Measurements from ENCODE around the gene STK32B. TPM values are rescaled to one million over a fixed set of nuclear protein-coding genes. Genes with fewer than 3 reads are reported as not detected.

STK32B gene
- total and polyA plus RNA-seq, 2 donors (not counting 1 experiment from before 2014, with no cell fraction given): 0.22 to 0.30 TPM

DNA sequence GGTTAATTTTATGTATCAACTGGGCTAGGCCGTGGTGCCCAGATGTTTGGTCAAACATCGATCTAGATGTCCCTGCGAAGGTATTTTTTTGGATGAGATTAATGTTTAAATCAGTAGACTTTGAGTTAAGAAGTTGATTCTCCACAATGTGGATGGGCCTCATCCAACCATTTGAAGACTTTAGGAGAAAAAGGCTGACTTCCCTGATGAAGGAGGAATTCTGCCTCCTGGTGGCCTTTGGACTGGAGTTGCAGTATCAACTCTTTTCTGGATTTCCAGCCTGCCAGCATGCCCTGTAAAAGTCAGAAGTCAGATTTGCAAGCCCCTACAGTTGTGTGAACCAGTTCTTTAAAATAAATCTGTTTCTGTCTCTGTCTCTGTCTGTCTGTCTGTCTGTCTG lies 91.4 kb downstream of the STK32B start:
- POLR2A ChIA-PET: no interaction called here
- no peaks in the 10 kb centered on the region for H3K9me3 Mint-ChIP-seq (ENCODE audit: insufficient read depth)
- Histone ChIP-seq H3K27ac (ENCODE audit: low read length in 2 of 2) (no peak overlapping the region), H4K20me1 (ENCODE audit: control insufficient read depth, insufficient read depth, low read length, poor library complexity, severe bottlenecking) (no peaks in the 10 kb centered on the region), H3K4me2 (replicated peaks; ENCODE audit: low read depth, low read length, poor library complexity, severe bottlenecking) (no peak overlapping the region), H3K9ac (ENCODE audit: low read length) (no peak overlapping the region), H3K79me2 (ENCODE audit: control insufficient read depth, insufficient read depth, low read length) (no peaks in the 10 kb centered on the region), H3K36me3 (replicated peaks in 1 of 2; ENCODE audit: control extremely low read depth in 1 of 2, control insufficient read depth in 1 of 2, extremely low read depth in 1 of 2, insufficient read depth in 2 of 2, low read length in 1 of 2) (no peaks in the 10 kb centered on the region), H3K4me3 (ENCODE audit: control extremely low read depth in 1 of 5, extremely low read depth in 1 of 5, insufficient read depth in 1 of 5, low read depth in 2 of 5, low read length in 4 of 5) (no peak overlapping the region), H3K9me3 (ENCODE audit: control extremely low read depth in 1 of 3, control insufficient read depth in 2 of 3, insufficient read depth in 1 of 3, low read length in 2 of 3) (no peaks in the 10 kb centered on the region), H3K4me1 (ENCODE audit: control insufficient read depth in 2 of 2, insufficient read depth in 2 of 2, low read length in 2 of 2) (no peaks in the 10 kb centered on the region), H3K27me3 (replicated peaks in 1 of 4; ENCODE audit: control extremely low read depth in 1 of 4, control insufficient read depth in 3 of 4, insufficient read depth in 4 of 4, low read length in 3 of 4) (no peaks in the 10 kb centered on the region), H2AFZ (ENCODE audit: insufficient read depth, low read depth, low read length, poor library complexity, severe bottlenecking) (no peak overlapping the region)
- H3K4me3 Mint-ChIP-seq: no peak overlapping the region
- DNase-seq (peak; percentile 9), ATAC-seq (ENCODE audit: low read depth) (no peak)
- intact Hi-C loops (cut with micrococcal nuclease): loop anchor here (2.0 kb wide), 1 partner anchor 654 kb away; no protein-coding TSS in a partner anchor
- no peak for TF ChIP-seq EZH2 (IDR thresholded peaks at IDR 0.05; ENCODE audit: borderline replicate concordance, insufficient read depth, low read depth, low read length, poor library complexity, severe bottlenecking)
- TF ChIP-seq, protein P1, sequence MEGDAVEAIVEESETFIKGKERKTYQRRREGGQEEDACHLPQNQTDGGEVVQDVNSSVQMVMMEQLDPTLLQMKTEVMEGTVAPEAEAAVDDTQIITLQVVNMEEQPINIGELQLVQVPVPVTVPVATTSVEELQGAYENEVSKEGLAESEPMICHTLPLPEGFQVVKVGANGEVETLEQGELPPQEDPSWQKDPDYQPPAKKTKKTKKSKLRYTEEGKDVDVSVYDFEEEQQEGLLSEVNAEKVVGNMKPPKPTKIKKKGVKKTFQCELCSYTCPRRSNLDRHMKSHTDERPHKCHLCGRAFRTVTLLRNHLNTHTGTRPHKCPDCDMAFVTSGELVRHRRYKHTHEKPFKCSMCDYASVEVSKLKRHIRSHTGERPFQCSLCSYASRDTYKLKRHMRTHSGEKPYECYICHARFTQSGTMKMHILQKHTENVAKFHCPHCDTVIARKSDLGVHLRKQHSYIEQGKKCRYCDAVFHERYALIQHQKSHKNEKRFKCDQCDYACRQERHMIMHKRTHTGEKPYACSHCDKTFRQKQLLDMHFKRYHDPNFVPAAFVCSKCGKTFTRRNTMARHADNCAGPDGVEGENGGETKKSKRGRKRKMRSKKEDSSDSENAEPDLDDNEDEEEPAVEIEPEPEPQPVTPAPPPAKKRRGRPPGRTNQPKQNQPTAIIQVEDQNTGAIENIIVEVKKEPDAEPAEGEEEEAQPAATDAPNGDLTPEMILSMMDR (IDR thresholded peaks at IDR 0.05): no peak
- no peaks in the 10 kb centered on the region for H3K4me1 Mint-ChIP-seq
- no peaks in the 10 kb centered on the region for H3K27me3 Mint-ChIP-seq
- CTCF ChIA-PET: no interaction called here
- 88% methylated on average over 3 of the region's 3 CpGs for WGBS (ENCODE audit: insufficient coverage)
- H3K27ac Mint-ChIP-seq: no peak overlapping the region

DNA sequence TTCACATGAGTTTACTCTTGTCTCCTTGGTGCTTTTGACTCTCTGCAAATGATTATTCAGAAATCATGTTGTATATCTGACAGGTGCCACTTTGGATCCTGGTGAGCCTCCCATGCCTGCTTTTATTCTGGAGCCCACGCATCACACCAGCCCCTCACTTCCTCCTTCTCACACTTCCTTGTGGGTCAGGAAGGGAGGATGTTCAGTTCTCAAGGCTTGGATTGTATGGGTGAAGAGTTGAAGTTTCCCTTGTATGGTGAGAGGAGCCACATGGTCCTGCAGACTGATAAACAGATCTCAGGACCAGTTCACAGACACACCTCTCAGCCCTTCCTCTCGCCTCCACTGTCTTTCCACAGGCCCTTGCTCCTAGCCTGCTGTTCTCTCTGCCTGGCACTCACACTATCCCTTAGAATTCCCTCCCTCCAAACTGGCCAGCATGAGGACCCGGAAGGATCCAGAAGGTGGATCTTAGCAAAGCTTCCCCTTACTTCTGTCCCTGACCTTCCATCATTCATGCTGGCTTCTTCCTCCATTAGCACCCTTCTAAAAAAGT lies 92.1 kb downstream of the STK32B start:
- Histone ChIP-seq H4K20me1 (ENCODE audit: control insufficient read depth, insufficient read depth, low read length, poor library complexity, severe bottlenecking) (no peaks in the 10 kb centered on the region), H3K4me1 (ENCODE audit: control insufficient read depth in 2 of 2, insufficient read depth in 2 of 2, low read length in 2 of 2) (no peaks in the 10 kb centered on the region), H2AFZ (ENCODE audit: insufficient read depth, low read depth, low read length, poor library complexity, severe bottlenecking) (no peak overlapping the region), H3K27me3 (replicated peaks in 1 of 4; ENCODE audit: control extremely low read depth in 1 of 4, control insufficient read depth in 3 of 4, insufficient read depth in 4 of 4, low read length in 3 of 4) (no peaks in the 10 kb centered on the region), H3K4me3 (ENCODE audit: control extremely low read depth in 1 of 5, extremely low read depth in 1 of 5, insufficient read depth in 1 of 5, low read depth in 2 of 5, low read length in 4 of 5) (no peak overlapping the region), H3K9me3 (ENCODE audit: control extremely low read depth in 1 of 3, control insufficient read depth in 2 of 3, insufficient read depth in 1 of 3, low read length in 2 of 3) (no peaks in the 10 kb centered on the region), H3K79me2 (ENCODE audit: control insufficient read depth, insufficient read depth, low read length) (no peaks in the 10 kb centered on the region), H3K27ac (ENCODE audit: low read length in 2 of 2) (no peak overlapping the region), H3K36me3 (replicated peaks in 1 of 2; ENCODE audit: control extremely low read depth in 1 of 2, control insufficient read depth in 1 of 2, extremely low read depth in 1 of 2, insufficient read depth in 2 of 2, low read length in 1 of 2) (no peaks in the 10 kb centered on the region), H3K4me2 (replicated peaks; ENCODE audit: low read depth, low read length, poor library complexity, severe bottlenecking) (no peak overlapping the region), H3K9ac (ENCODE audit: low read length) (no peak overlapping the region)
- DNase-seq: no peak
- POLR2A ChIA-PET: no interaction called here
- no peak for ATAC-seq (ENCODE audit: low read depth)
- intact Hi-C loops (cut with micrococcal nuclease): loop anchor here (2.0 kb wide), 1 partner anchor 655 kb away; no protein-coding TSS in a partner anchor
- H3K4me1 Mint-ChIP-seq: no peaks in the 10 kb centered on the region
- WGBS (ENCODE audit: insufficient coverage): 100% methylated on average over 2 of the region's 3 CpGs
- H3K4me3 Mint-ChIP-seq: no peak overlapping the region
- no peak overlapping the region for H3K27ac Mint-ChIP-seq
- no peaks in the 10 kb centered on the region for H3K27me3 Mint-ChIP-seq
- TF ChIP-seq EZH2 (IDR thresholded peaks at IDR 0.05; ENCODE audit: borderline replicate concordance, insufficient read depth, low read depth, low read length, poor library complexity, severe bottlenecking): no peak
- TF ChIP-seq, protein P1 (IDR thresholded peaks at IDR 0.05): no peak
- no peaks in the 10 kb centered on the region for H3K9me3 Mint-ChIP-seq (ENCODE audit: insufficient read depth)
- CTCF ChIA-PET: no interaction called here
